GM23248 (cell line): Measurements from ENCODE around the gene TXLNB.

Experiments used
- EZH2 ChIP-seq: fragments of 200-600 bp; sonication (generic); IDR thresholded peaks from 2 replicates; pipeline ENCODE4 v1.6.1; 2018; ENCODE audit warnings: antibody characterized with exemption, mild to moderate bottlenecking; ENCODE audit not compliant: insufficient read depth, poor library complexity, severe bottlenecking
- EZH2phosphoT487 ChIP-seq: fragments of 200-600 bp; sonication (generic); IDR thresholded peaks from 2 replicates; pipeline ENCODE4 v1.6.1; 2018; ENCODE audit warnings: antibody characterized with exemption, moderate library complexity, mild to moderate bottlenecking, low read depth; ENCODE audit not compliant: insufficient read depth

GRCh38 chr6:139282684-139283083 is 9.1 kb downstream of the TXLNB start:
- TF ChIP-seq EZH2 (no peak), EZH2phosphoT487 (no peak)
